Right atrium auricular region (tissue), 2 donors: ENCODE results near the gene TBC1D16. TPM values are rescaled to one million over a fixed set of nuclear protein-coding genes. Genes with fewer than 3 reads are reported as not detected.
"Not testable (repeated sequence)": the region's sequence is repeated elsewhere in the genome, so short reads cannot be mapped to it uniquely, and the experiment has no call there.

ENCODE experiments used
- DNase-seq: peaks from one replicate; pipeline ENCODE4 v3.0.0-alpha.2; 2019; ENCODE audit warnings: low spot score
- H3K27ac ChIP-seq, 2 donors: fragments of 200-600 bp; sonication (generic); 1 replicate in 1 of 2; 2 replicates in 1 of 2; pipeline ENCODE4 v1.5.1; 2016 to 2019
- H3K27me3 ChIP-seq, 2 donors: fragments of 200-600 bp; sonication (generic); one replicate each; pipeline versions ENCODE4 v1.5.1 to v1.6.0; 2017 to 2019
- H3K36me3 ChIP-seq: fragments of 200-600 bp; sonication (generic); one replicate; pipeline ENCODE4 v1.5.1; 2016
- H3K4me1 ChIP-seq, 2 donors: fragments of 200-600 bp; sonication (generic); one replicate each; pipeline versions ENCODE4 v1.5.1 to v1.6.0; 2017 to 2019
- H3K4me3 ChIP-seq, 2 donors: fragments of 200-600 bp; sonication (generic); 1 replicate in 1 of 2; 2 replicates in 1 of 2; pipeline ENCODE4 v1.5.1; 2017 to 2019; ENCODE audit warnings: mild to moderate bottlenecking in 1 of 2, moderate library complexity in 1 of 2
- H3K9me3 ChIP-seq, 2 donors: fragments of 200-600 bp; sonication (generic); one replicate each; pipeline ENCODE4 v1.5.1; 2019
- CTCF ChIP-seq, 2 donors: fragments of 200-600 bp; sonication (generic); IDR thresholded peaks; one replicate each; pipeline ENCODE4 v1.5.1; 2019; ENCODE audit warnings: antibody characterized with exemption in 2 of 2
- total RNA-seq, 2 donors: library from RNA; depleted of rRNA; stranded (reverse); fragments of >200 nt; gene quantifications; one replicate each; pipeline ENCODE4 v1.1.0, GENCODE V29; 2016

TBC1D16 gene
- total RNA-seq, 2 donors from 2014 or later: 9.8 to 19.4 TPM

GRCh38 chr17:80047176-80047575, 11.5 kb upstream of the TBC1D16 start:
- Histone ChIP-seq H3K4me3 (no peak overlapping the region), H3K9me3 (no peaks in the 10 kb centered on the region), H3K27ac (no peak overlapping the region), H3K27me3 (no peaks in the 10 kb centered on the region), H3K4me1 (no peaks in the 10 kb centered on the region), H3K36me3 (peaks cover 18% of the 10 kb centered on the region)
- DNase-seq: no peak
- TF ChIP-seq CTCF (IDR thresholded peaks at IDR 0.05): no peak

- not testable (repeated sequence) for H3K9me3 ChIP-seq, H3K4me3 ChIP-seq, H3K27me3 ChIP-seq, DNase-seq, H3K4me1 ChIP-seq, H3K27ac ChIP-seq
- H3K36me3 ChIP-seq: peaks cover 22% of the 10 kb centered on the region
These were observed 11.0 kb upstream of the TBC1D16 start for GRCh38 chr17:80046709-80047108.

DNA sequence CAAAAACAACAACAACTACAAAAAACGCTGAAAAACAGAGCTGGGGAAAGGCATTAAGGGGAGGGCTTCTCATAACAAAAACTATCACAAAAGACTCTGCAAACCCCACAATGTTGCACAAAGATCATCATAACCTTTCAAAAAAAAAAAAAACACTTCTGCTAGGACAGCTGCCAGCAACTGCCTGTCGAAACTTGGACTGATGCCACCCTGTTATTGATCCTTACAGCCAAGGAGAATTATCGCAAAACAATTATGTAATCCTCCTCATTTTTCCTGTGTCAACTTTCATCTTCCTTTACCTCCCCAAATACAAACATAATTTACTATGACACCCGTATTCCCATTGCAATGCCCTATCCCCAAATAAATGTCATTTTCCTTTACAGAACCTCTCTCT, 10.0 kb upstream of the TBC1D16 start:
- Histone ChIP-seq H3K36me3 (peaks cover 19% of the 10 kb centered on the region), H3K27ac (no peak overlapping the region), H3K27me3 (no peaks in the 10 kb centered on the region), H3K4me3 (no peak overlapping the region), H3K9me3 (no peaks in the 10 kb centered on the region), H3K4me1 (no peaks in the 10 kb centered on the region)
- no peak for TF ChIP-seq CTCF (IDR thresholded peaks at IDR 0.05)
- no peak for DNase-seq

- peaks cover 8% of the 10 kb centered on the region for H3K36me3 ChIP-seq
- no peaks in the 10 kb centered on the region for H3K4me1 ChIP-seq
- no peak for DNase-seq
- H3K4me3 ChIP-seq: no peak overlapping the region
- no peaks in the 10 kb centered on the region for H3K9me3 ChIP-seq
- no peak overlapping the region for H3K27ac ChIP-seq
- no peak for TF ChIP-seq CTCF (IDR thresholded peaks at IDR 0.05)
- no peaks in the 10 kb centered on the region for H3K27me3 ChIP-seq
These were observed 8.3 kb upstream of the TBC1D16 start for GRCh38 chr17:80043963-80044362.

DNA sequence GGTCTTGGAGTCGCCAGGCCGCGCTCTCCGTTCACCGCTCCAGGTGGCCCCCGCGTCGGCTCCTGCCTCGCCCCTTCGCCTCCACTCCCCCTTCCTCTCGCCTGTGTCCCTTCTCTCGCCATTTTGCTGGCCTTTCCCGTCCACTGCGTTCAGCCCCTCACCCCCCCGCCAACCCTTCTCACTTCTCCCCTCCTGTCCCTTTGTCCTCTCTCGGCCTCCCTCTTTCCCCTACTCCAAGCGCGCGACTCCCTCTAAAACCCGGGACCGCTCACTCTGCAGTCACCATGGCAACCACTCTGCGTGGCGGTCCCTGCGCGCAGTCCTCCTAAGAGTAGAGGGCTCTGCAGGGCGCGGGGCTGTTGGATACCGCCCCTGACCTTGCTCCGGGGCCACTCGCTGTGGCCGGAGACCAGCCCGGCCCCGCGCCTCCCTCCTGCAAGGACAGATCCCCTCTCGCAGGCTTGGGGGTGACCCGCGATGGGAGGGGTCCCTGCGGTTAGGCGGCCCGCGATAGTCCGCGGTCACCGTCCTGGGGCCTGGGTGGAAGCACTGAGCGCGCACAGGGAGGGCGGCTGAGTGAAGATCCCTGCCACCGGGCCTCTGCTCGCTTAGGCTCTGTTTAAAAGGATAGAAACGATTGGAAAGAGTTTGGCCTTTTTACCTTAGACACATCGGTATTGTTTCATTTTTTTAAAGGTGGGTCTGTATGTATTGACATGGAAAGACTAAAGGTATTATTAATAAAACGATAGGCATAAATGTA, 1.2 kb upstream of the TBC1D16 start:
- H3K9me3 ChIP-seq: no peaks in the 10 kb centered on the region
- H3K36me3 ChIP-seq: peaks cover under 1% of the 10 kb centered on the region
- TF ChIP-seq CTCF (IDR thresholded peaks at IDR 0.05): no peak
- peaks cover 0 to 16% of the 10 kb centered on the region in 2 donors for H3K4me1 ChIP-seq
- no peak for DNase-seq
- peak overlapping the region; percentile 91 to 92 for H3K27ac ChIP-seq
- no peaks in the 10 kb centered on the region for H3K27me3 ChIP-seq
- peak overlapping the region; percentile 89 for H3K4me3 ChIP-seq

- DNase-seq: peak; percentile 81
- H3K27me3 ChIP-seq: no peaks in the 10 kb centered on the region
- TF ChIP-seq CTCF (IDR thresholded peaks at IDR 0.05): peak in 1 of 2 donors; percentile 12
- H3K36me3 ChIP-seq: no peaks in the 10 kb centered on the region
- H3K27ac ChIP-seq: peak within 1 kb of the TSS; percentile 91 to 92
- peaks cover 0 to 16% of the 10 kb centered on the region in 2 donors for H3K4me1 ChIP-seq
- H3K9me3 ChIP-seq: no peaks in the 10 kb centered on the region
- H3K4me3 ChIP-seq: peak within 1 kb of the TSS; percentile 89
These were observed 454 bp upstream of the TBC1D16 start, which contains the start of gene CCDC40 for GRCh38 chr17:80035937-80036714. TSS of gene CCDC40 (plus strand) at chr17:80036642. CDS start at chr17:80036663, 21 bp downstream.
